T-helper 2 cell treated with Interferon-gamma antibody and Interleukin-4, amounts not matched to agents 5 μg/mL and 100 μg/mL, for 36 hours (primary cell): ENCODE measurements around the gene KCNIP3.
A peak's percentile ranks its signal among the peaks of the same experiment; 100 is the strongest.

Experiments
- DNase-seq: peaks from one replicate; pipeline ENCODE4 v3.0.0; 2021; ENCODE audit warnings: low spot score
- H3K27ac Mint-ChIP-seq: one replicate; pipeline ENCODE4 v1.8.0; 2021; ENCODE audit warnings: mild to moderate bottlenecking, mixed read lengths
- H3K27me3 Mint-ChIP-seq: one replicate; pipeline ENCODE4 v1.8.0; 2021; ENCODE audit warnings: low read depth, mixed read lengths
- H3K36me3 Mint-ChIP-seq: one replicate; pipeline ENCODE4 v1.8.0; 2021; ENCODE audit warnings: low read depth, mixed read lengths
- H3K4me1 Mint-ChIP-seq: one replicate; pipeline ENCODE4 v1.8.0; 2021; ENCODE audit warnings: low read depth, mixed read lengths
- H3K4me3 Mint-ChIP-seq: one replicate; pipeline ENCODE4 v1.8.0; 2022; ENCODE audit warnings: mild to moderate bottlenecking, moderate library complexity, mixed read lengths
- H3K9me3 Mint-ChIP-seq: one replicate; pipeline ENCODE4 v1.8.0; 2021; ENCODE audit warnings: mixed read lengths

The KCNIP3 gene

DNA sequence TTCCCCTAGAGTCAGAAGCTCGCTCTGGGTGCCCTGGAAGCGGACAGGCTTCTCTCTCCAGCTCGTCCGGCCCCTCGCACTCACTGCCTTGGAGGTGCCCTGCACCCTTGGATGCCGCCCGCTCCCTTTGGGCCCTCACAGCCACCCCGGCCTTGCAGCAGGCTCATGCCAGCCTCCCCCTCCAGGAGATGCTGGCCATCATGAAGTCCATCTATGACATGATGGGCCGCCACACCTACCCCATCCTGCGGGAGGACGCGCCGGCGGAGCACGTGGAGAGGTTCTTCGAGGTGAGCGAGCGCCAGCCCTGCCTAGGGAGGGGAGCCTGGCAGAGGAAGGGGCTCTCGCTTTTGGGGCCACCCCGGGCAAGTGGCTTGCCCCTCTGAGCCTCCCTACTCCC is 85.0 kb downstream of the KCNIP3 start:
- Mint-ChIP-seq H3K4me3 (no peak overlapping the region), H3K27me3 (no peaks in the 10 kb centered on the region), H3K36me3 (no peaks in the 10 kb centered on the region), H3K9me3 (no peaks in the 10 kb centered on the region), H3K27ac (no peak overlapping the region), H3K4me1 (no peaks in the 10 kb centered on the region)
- no peak for DNase-seq

DNA sequence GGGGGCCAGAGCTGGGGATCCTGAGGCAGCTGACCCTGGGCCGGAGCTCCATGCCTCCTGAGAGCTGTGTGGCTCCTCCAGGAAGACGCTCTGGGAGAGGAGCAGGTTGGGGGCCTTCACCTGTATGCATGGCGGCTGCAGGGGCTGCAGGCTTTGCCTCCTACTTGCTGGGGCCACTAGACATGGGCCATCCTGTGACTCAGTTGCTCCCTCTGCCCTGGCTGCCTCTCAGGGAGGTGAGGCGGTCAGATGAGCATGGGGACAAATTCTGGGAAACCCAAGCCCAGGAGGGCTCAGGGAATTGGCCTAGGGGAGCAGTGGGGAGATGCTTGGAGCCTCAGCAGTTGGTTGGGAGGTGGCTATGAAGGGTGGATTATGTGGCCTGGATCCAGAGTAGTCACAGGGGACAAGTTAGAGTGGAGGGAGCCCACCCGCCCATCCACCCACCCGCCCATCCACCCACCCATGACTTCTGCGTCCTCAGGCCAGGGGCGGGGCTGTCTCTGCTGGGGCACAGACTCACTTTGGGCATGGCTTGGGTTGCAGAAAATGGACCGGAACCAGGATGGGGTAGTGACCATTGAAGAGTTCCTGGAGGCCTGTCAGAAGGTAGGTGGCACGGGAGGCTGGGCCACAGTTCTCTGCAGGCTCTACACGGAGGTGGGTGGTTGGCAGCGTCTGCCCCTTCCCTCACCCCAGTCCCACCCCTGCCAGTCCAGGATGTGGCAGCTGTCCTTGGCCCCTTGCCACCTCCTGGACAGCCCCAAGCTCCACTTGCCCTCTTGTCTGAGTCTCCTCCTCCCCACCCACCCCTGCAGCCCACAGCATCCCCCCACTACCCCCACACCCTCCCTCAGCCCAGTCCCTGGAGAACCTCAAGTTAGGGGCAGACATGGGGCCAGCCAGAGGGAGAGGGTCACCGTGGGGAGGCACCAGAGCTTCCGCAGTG is 85.8 kb downstream of the KCNIP3 start:
- H3K4me3 Mint-ChIP-seq: no peak overlapping the region
- H3K36me3 Mint-ChIP-seq: no peaks in the 10 kb centered on the region
- no peaks in the 10 kb centered on the region for H3K9me3 Mint-ChIP-seq
- DNase-seq: no peak
- no peak overlapping the region for H3K27ac Mint-ChIP-seq
- H3K4me1 Mint-ChIP-seq: no peaks in the 10 kb centered on the region
- no peaks in the 10 kb centered on the region for H3K27me3 Mint-ChIP-seq

DNA sequence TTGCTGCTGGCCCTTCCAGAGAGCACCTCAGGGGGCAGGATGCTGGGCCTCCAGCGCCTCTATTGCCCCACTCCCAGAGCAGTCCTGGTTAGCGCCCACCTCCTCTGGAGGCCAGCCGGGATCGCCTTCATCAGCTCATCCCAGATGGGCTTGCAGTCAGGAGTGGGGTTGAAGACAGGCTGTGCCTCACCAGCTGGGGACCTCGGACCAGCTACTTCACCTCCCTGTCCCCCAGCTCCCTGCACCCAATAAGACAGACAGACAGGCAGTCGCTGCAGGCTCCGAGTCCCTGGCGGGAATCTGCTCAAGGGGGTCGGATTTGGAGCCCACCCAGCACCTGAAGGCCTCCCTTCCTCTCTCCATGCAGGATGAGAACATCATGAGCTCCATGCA is 86.5 kb downstream of the KCNIP3 start:
- DNase-seq: no peak
- Mint-ChIP-seq H3K27me3 (no peaks in the 10 kb centered on the region), H3K4me3 (no peak overlapping the region), H3K9me3 (no peaks in the 10 kb centered on the region), H3K36me3 (no peaks in the 10 kb centered on the region), H3K27ac (no peak overlapping the region), H3K4me1 (no peaks in the 10 kb centered on the region)

DNA sequence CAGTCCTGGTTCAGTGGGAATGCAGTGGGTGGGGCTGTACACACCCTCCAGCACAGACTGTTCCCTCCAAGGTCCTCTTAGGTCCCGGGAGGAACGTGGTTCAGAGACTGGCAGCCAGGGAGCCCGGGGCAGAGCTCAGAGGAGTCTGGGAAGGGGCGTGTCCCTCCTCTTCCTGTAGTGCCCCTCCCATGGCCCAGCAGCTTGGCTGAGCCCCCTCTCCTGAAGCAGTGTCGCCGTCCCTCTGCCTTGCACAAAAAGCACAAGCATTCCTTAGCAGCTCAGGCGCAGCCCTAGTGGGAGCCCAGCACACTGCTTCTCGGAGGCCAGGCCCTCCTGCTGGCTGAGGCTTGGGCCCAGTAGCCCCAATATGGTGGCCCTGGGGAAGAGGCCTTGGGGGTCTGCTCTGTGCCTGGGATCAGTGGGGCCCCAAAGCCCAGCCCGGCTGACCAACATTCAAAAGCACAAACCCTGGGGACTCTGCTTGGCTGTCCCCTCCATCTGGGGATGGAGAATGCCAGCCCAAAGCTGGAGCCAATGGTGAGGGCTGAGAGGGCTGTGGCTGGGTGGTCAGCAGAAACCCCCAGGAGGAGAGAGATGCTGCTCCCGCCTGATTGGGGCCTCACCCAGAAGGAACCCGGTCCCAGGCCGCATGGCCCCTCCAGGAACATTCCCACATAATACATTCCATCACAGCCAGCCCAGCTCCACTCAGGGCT is 87.9 kb downstream of the KCNIP3 start:
- H3K27me3 Mint-ChIP-seq: no peaks in the 10 kb centered on the region
- DNase-seq: no peak
- H3K4me1 Mint-ChIP-seq: no peaks in the 10 kb centered on the region
- no peaks in the 10 kb centered on the region for H3K9me3 Mint-ChIP-seq
- H3K27ac Mint-ChIP-seq: no peak overlapping the region
- no peaks in the 10 kb centered on the region for H3K36me3 Mint-ChIP-seq
- H3K4me3 Mint-ChIP-seq: no peak overlapping the region

DNA sequence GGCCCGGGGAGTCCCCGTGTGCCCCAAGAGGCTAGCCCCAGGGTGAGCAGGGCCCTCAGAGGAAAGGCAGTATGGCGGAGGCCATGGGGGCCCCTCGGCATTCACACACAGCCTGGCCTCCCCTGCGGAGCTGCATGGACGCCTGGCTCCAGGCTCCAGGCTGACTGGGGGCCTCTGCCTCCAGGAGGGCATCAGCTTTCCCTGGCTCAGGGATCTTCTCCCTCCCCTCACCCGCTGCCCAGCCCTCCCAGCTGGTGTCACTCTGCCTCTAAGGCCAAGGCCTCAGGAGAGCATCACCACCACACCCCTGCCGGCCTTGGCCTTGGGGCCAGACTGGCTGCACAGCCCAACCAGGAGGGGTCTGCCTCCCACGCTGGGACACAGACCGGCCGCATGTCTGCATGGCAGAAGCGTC is 88.4 kb downstream of the KCNIP3 start:
- Mint-ChIP-seq H3K27me3 (no peaks in the 10 kb centered on the region), H3K9me3 (no peaks in the 10 kb centered on the region), H3K27ac (no peak overlapping the region), H3K36me3 (no peaks in the 10 kb centered on the region), H3K4me1 (no peaks in the 10 kb centered on the region), H3K4me3 (no peak overlapping the region)
- DNase-seq: no peak

DNA sequence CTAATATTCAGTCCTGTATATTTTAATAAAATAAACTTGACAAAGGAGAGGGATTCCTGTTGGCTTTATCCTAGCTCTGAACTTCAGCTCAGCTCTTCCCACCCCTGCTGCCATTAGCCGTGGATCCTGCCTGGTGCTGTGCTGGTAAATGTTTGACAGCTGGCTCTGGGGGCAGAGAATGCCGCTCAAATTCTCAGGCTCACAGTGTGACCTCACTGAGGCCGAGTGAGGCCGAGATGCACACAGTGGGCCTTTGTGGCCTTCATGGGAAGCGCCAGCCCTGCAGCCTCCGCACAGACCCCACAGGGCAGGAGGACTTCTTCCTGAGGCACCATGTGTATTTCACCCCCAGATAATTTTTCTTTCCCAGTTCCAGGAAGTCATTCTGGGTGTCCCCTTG is 88.9 kb downstream of the KCNIP3 start:
- DNase-seq: no peak
- H3K27me3 Mint-ChIP-seq: no peaks in the 10 kb centered on the region
- no peaks in the 10 kb centered on the region for H3K4me1 Mint-ChIP-seq
- no peak overlapping the region for H3K27ac Mint-ChIP-seq
- H3K36me3 Mint-ChIP-seq: no peaks in the 10 kb centered on the region
- no peak overlapping the region for H3K4me3 Mint-ChIP-seq
- no peaks in the 10 kb centered on the region for H3K9me3 Mint-ChIP-seq

- Mint-ChIP-seq H3K27me3 (no peaks in the 10 kb centered on the region), H3K36me3 (no peaks in the 10 kb centered on the region), H3K4me1 (no peaks in the 10 kb centered on the region), H3K9me3 (no peaks in the 10 kb centered on the region), H3K4me3 (no peak overlapping the region), H3K27ac (no peak overlapping the region)
- no peak for DNase-seq
These were observed 90.2 kb downstream of the KCNIP3 start for GRCh38 chr2:95387358-95387757.

- H3K4me1 Mint-ChIP-seq: no peaks in the 10 kb centered on the region
- H3K4me3 Mint-ChIP-seq: no peak overlapping the region
- no peak overlapping the region for H3K27ac Mint-ChIP-seq
- no peak for DNase-seq
- H3K27me3 Mint-ChIP-seq: no peaks in the 10 kb centered on the region
- H3K36me3 Mint-ChIP-seq: no peaks in the 10 kb centered on the region
- no peaks in the 10 kb centered on the region for H3K9me3 Mint-ChIP-seq
These were observed 91.0 kb downstream of the KCNIP3 start for GRCh38 chr2:95388091-95388692.

GRCh38 chr2:95388856-95389244 is 91.7 kb downstream of the KCNIP3 start:
- Mint-ChIP-seq H3K4me3 (no peak overlapping the region), H3K9me3 (no peaks in the 10 kb centered on the region), H3K4me1 (no peaks in the 10 kb centered on the region), H3K36me3 (no peaks in the 10 kb centered on the region), H3K27me3 (no peaks in the 10 kb centered on the region), H3K27ac (no peak overlapping the region)
- DNase-seq: no peak

DNA sequence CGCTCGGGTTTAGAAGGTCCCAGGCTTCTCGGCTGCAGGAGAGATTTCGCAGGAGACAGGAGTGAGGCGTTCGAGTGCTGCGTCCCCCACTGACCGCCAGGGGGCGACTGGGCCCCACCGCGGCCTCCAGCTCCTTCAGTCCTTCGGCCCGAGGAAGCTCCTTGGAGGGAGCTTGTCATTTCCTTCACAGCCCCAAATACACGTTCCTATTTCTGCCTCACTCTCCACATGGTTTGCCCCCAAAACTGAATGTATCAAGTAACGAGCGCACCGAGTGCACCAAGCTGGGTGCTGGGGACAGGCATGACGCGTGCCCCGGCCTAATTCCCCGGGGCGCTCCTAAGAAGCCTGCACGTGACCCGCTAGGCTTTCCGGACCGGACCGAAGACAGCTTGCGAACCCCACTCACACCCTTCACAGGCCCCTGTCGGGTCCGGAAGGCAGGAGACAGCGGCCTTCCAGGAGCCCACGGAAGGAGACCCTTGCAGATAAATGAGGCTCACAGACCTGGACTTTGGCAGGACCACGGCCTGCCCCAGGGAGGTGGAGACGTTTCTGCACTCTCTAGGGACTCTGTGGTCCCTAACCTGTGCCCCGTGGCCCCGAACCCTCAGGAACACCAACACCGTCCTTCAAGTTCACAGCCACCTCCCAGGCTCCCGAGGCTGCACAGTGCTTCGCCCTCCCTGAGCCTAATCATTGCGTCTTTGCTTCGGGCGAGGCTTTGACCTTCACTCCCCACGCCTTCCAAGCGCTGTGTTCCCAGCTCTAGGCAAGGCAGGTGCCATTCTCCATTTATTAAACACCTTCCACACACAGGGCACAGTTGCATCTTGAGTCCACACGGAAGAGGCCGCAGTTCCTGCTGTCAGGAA is 92.3 kb downstream of the KCNIP3 start:
- H3K36me3 Mint-ChIP-seq: no peaks in the 10 kb centered on the region
- H3K27ac Mint-ChIP-seq: no peak overlapping the region
- H3K9me3 Mint-ChIP-seq: no peaks in the 10 kb centered on the region
- H3K4me1 Mint-ChIP-seq: no peaks in the 10 kb centered on the region
- H3K4me3 Mint-ChIP-seq: no peak overlapping the region
- peak; percentile 47 for DNase-seq
- no peaks in the 10 kb centered on the region for H3K27me3 Mint-ChIP-seq

GRCh38 chr2:95390272-95390880 is 93.2 kb downstream of the KCNIP3 start:
- no peak for DNase-seq
- H3K9me3 Mint-ChIP-seq: no peaks in the 10 kb centered on the region
- H3K27me3 Mint-ChIP-seq: no peaks in the 10 kb centered on the region
- no peaks in the 10 kb centered on the region for H3K36me3 Mint-ChIP-seq
- no peak overlapping the region for H3K27ac Mint-ChIP-seq
- H3K4me3 Mint-ChIP-seq: no peak overlapping the region
- H3K4me1 Mint-ChIP-seq: no peaks in the 10 kb centered on the region

DNA sequence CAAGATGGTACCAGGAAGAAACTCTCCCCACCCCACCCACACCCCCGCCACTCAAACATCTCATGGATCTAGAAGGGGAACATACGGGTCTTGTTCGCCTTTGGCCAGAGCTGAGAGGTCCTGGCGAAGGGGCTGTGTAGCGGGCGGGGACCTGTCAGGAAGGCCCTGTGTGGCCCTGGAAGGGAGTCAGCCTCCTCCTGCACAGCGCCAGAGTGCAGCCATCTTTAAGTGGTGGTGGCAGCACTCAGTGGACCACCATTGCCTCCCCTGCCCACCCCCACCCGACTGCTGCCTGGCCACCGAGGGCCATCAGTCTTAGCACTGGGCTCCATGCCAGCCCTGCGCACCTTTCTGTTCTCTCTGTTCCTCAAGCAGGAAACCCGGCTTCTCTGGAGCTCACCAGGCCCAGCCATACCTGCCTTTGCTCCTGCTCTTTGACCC is 93.8 kb downstream of the KCNIP3 start:
- no peak overlapping the region for H3K27ac Mint-ChIP-seq
- H3K9me3 Mint-ChIP-seq: no peaks in the 10 kb centered on the region
- H3K4me3 Mint-ChIP-seq: no peak overlapping the region
- H3K4me1 Mint-ChIP-seq: no peaks in the 10 kb centered on the region
- H3K36me3 Mint-ChIP-seq: no peaks in the 10 kb centered on the region
- H3K27me3 Mint-ChIP-seq: no peaks in the 10 kb centered on the region
- no peak for DNase-seq

DNA sequence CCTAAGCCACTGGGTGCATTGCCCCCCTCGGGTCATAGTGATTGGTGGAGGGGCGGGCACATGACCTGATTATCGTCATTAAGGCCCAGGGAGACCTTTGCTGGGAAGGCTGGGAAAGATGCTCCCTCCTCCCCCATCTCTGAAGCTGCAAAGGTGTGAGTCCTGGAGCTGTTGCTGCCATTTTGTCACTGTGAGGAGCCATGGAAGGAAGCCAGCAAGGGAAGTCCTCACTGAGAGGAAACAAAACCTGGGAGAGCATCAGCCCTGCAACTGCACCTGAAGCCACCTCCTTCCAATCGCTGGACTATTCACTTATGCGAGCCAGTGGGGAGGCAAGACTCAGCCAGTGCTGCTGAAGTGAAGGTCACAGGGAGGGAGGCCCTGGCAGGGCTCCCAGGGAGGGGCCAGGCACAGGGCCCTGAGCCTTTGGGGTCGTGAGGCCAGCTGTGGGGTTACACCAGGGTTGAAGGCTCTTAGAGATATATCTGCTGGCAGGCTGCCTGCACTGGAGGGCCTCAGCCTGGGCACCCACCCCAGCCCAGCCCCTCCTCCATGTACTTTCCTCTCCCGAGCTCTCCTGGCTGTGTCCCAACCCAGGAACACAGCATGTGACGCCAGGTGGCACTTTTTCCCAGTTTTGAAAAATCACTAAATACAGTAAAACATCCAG is 94.6 kb downstream of the KCNIP3 start:
- Mint-ChIP-seq H3K36me3 (no peaks in the 10 kb centered on the region), H3K4me1 (no peaks in the 10 kb centered on the region), H3K27ac (no peak overlapping the region), H3K4me3 (no peak overlapping the region), H3K9me3 (no peaks in the 10 kb centered on the region), H3K27me3 (no peaks in the 10 kb centered on the region)
- no peak for DNase-seq
